Measurements from ENCODE around the gene HAS3. TPM values are rescaled to one million over a fixed set of nuclear protein-coding genes. Genes with fewer than 3 reads are reported as not detected.
"Not testable (repeated sequence)": the region's sequence is repeated elsewhere in the genome, so short reads cannot be mapped to it uniquely, and the experiment has no call there.

HAS3 gene
- total RNA-seq, 1 experiment from 2014 or later = 66.9 TPM

GRCh38 chr16:69145658-69146057, 40.2 kb downstream of the HAS3 start (continued):
- TF ChIP-seq CTCF (IDR thresholded peaks at IDR 0.05) (no peak), MLX (CRISPR knock-in tag; IDR thresholded peaks at IDR 0.05) (no peak), ZNF232 (CRISPR knock-in tag; IDR thresholded peaks at IDR 0.05) (no peak), FOXP1 (CRISPR knock-in tag; IDR thresholded peaks at IDR 0.05; ENCODE audit: borderline replicate concordance) (no peak), SP1 (CRISPR knock-in tag; conservative IDR thresholded peaks at IDR 0.05) (no peak), TP53 (CRISPR knock-in tag; IDR thresholded peaks at IDR 0.05) (no peak), ZNF416 (CRISPR knock-in tag; IDR thresholded peaks at IDR 0.05) (no peak)

DNA sequence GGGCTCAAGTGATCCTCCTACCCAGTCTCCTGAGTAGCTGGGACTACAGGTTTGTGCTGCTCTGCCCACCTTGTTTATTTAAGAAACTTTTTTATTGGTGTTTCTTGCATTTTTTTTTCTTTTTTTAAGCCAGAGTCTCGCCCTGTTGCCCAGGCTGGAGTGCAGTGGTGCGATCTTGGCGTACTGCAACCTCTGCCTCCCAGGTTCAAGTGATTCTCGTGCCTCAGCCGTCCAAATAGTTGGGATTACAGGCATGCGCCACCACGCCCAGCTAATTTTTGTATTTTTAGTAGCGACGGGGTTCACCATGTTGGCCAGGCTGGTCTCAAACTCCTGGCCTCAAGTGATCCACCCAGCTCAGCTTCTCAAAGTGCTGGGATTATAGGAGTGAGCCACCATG, 44.2 kb downstream of the HAS3 start:
- peaks cover 59% of the 10 kb centered on the region for H3K36me3 Mint-ChIP-seq
- H3K4me3 Mint-ChIP-seq; ATAC-seq; H3K4me1 Mint-ChIP-seq; H3K9me3 Mint-ChIP-seq; H3K27me3 Mint-ChIP-seq (ENCODE audit: low read depth); H3K27ac Mint-ChIP-seq; POLR2A ChIA-PET; DNase-seq (ENCODE audit: low spot score): not testable (repeated sequence)
- CTCF ChIA-PET = interaction anchor here (0.9 to 2.2 kb wide), 22 partner anchors 10 to 393 kb away, joined by 3 to 18 read pairs (median 5); partner anchors contain the start of genes CHTF8, HAS3, SNTB2 and UTP4

GRCh38 chr16:69150146-69150865, 44.9 kb downstream of the HAS3 start:
- peak; percentile 56 for DNase-seq (ENCODE audit: low spot score)
- TF ChIP-seq USF1 (CRISPR knock-in tag; IDR thresholded peaks at IDR 0.05) (no peak), CTCF (IDR thresholded peaks at IDR 0.05) (peak; percentile 48)
- Mint-ChIP-seq H3K4me1 (no peaks in the 10 kb centered on the region), H3K27ac (peak overlapping the region; percentile 24; the same call in 1 of the 2 replicates), H3K27me3 (ENCODE audit: low read depth) (no peaks in the 10 kb centered on the region), H3K4me3 (no peak overlapping the region), H3K9me3 (no peaks in the 10 kb centered on the region), H3K36me3 (peaks cover 62% of the 10 kb centered on the region)
- POLR2A ChIA-PET = interaction anchor here (0.7 to 0.9 kb wide), 2 partner anchors 16 to 37 kb away, joined by 3 to 4 read pairs; no protein-coding TSS in a partner anchor
- ATAC-seq = peak; percentile 87
- CTCF ChIA-PET = interaction anchor here (0.6 to 2.2 kb wide), 32 partner anchors 8 to 393 kb away, joined by 3 to 18 read pairs (median 4); partner anchors contain the start of genes CHTF8, HAS3, SNTB2 and UTP4

DNA sequence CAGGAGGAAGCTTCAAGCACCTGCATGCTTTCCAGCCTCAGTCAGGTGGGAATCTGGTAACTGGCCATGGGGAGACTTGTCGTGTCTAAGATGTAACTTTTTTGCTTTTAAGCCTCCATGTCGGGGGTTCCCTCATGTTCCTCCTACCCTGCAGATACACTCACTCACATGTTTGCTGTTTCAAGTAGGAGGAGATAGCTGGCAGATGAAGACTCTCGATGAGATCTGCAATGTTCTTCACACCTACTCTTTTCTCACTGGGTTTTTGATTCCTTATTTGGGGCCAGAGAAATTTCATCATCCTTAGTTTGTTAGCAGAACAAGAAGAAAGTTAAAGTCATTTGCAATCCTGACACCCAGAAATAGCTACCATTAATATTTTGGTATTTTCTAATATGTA, 51.7 kb downstream of the HAS3 start:
- no peak for DNase-seq (ENCODE audit: low spot score)
- no peaks in the 10 kb centered on the region for H3K27me3 Mint-ChIP-seq (ENCODE audit: low read depth)
- no peak for ATAC-seq
- H3K9me3 Mint-ChIP-seq = no peaks in the 10 kb centered on the region
- TF ChIP-seq NR2C2 (CRISPR knock-in tag; IDR thresholded peaks at IDR 0.05) (no peak), USF1 (CRISPR knock-in tag; IDR thresholded peaks at IDR 0.05) (no peak), ZNF423 (CRISPR knock-in tag; IDR thresholded peaks at IDR 0.05) (no peak), ZBTB21 (CRISPR knock-in tag; IDR thresholded peaks at IDR 0.05; ENCODE audit: borderline replicate concordance) (no peak), ZNF671 (CRISPR knock-in tag; IDR thresholded peaks at IDR 0.05) (no peak), ZNF232 (CRISPR knock-in tag; IDR thresholded peaks at IDR 0.05) (no peak), ZNF219 (CRISPR knock-in tag; IDR thresholded peaks at IDR 0.05; ENCODE audit: borderline replicate concordance) (no peak)
- TF ChIP-seq, protein P1, sequence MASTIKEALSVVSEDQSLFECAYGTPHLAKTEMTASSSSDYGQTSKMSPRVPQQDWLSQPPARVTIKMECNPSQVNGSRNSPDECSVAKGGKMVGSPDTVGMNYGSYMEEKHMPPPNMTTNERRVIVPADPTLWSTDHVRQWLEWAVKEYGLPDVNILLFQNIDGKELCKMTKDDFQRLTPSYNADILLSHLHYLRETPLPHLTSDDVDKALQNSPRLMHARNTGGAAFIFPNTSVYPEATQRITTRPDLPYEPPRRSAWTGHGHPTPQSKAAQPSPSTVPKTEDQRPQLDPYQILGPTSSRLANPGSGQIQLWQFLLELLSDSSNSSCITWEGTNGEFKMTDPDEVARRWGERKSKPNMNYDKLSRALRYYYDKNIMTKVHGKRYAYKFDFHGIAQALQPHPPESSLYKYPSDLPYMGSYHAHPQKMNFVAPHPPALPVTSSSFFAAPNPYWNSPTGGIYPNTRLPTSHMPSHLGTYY (CRISPR knock-in tag; IDR thresholded peaks at IDR 0.05) = no peak
- TF ChIP-seq, protein P2, sequence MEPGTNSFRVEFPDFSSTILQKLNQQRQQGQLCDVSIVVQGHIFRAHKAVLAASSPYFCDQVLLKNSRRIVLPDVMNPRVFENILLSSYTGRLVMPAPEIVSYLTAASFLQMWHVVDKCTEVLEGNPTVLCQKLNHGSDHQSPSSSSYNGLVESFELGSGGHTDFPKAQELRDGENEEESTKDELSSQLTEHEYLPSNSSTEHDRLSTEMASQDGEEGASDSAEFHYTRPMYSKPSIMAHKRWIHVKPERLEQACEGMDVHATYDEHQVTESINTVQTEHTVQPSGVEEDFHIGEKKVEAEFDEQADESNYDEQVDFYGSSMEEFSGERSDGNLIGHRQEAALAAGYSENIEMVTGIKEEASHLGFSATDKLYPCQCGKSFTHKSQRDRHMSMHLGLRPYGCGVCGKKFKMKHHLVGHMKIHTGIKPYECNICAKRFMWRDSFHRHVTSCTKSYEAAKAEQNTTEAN (CRISPR knock-in tag; IDR thresholded peaks at IDR 0.05) = no peak
- peaks cover 76% of the 10 kb centered on the region for H3K36me3 Mint-ChIP-seq
- ChIA-PET CTCF (no interaction called here), POLR2A (interaction anchor here (0.6 kb wide), 2 partner anchors 130 to 266 kb away, joined by 4 to 9 read pairs; no protein-coding TSS in a partner anchor)
- H3K27ac Mint-ChIP-seq = no peak overlapping the region
- no peak overlapping the region for H3K4me3 Mint-ChIP-seq
- no peaks in the 10 kb centered on the region for H3K4me1 Mint-ChIP-seq
